ENCODE measurements around the gene LRRC4B.

GRCh38 chr19:50486823-50487515 is 81.3 kb downstream of the LRRC4B start:
- TF ChIP-seq CTCF (IDR thresholded peaks at IDR 0.05) (peak in 2 of 6 experiments; percentile 22 to 27), POLR2A (IDR thresholded peaks at IDR 0.05) (no peak)

All from adrenal gland (tissue), 5 donors.